Fibroblast of skin of scalp (primary cell): ENCODE measurements around the gene ERRFI1.

Source experiments
- DNase-seq: peaks from one replicate; pipeline ENCODE4 v3.0.0-alpha.2; 2013

ERRFI1 gene

GRCh38 chr1:8018492-8019228 lies 7.4 kb downstream of the ERRFI1 start:
- no peak for DNase-seq

- DNase-seq = peak; percentile 62
Observed at GRCh38 chr1:8017495-8018197, 8.5 kb downstream of the ERRFI1 start.

GRCh38 chr1:8016895-8017241 lies 9.2 kb downstream of the ERRFI1 start:
- no peak for DNase-seq

- no peak for DNase-seq
Observed at GRCh38 chr1:8016210-8016894, 9.8 kb downstream of the ERRFI1 start.

GRCh38 chr1:8015809-8016165 lies 10.3 kb downstream of the ERRFI1 start:
- DNase-seq = peak; percentile 52

GRCh38 chr1:8015036-8015808 lies 10.9 kb downstream of the ERRFI1 start:
- DNase-seq = peak; percentile 86

GRCh38 chr1:8014381-8014988 lies 11.6 kb downstream of the ERRFI1 start:
- no peak for DNase-seq

DNA sequence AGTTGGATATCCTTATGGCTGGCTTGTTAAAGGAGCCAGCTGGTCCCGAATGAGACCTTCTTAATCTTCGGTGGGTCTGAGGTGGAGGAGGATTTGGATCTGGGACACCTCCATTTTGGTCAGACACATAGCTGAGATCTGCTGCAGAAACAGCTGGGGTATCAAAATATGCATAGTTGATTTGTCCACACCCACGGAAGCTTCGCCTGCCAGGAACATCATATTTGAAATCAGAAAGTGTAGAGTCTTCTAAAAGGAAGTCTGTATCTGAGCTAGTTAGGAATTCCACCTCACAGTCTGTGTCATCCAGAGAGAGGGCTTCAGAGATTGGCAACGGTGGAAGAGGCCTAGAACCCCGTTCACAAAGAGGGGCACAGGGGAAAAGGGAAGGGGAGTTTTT lies 12.3 kb downstream of the ERRFI1 start:
- DNase-seq = no peak

- DNase-seq = no peak
Observed at GRCh38 chr1:8013399-8013798, 12.7 kb downstream of the ERRFI1 start.

- no peak for DNase-seq
Observed at GRCh38 chr1:8012955-8013354, 13.2 kb downstream of the ERRFI1 start.

DNA sequence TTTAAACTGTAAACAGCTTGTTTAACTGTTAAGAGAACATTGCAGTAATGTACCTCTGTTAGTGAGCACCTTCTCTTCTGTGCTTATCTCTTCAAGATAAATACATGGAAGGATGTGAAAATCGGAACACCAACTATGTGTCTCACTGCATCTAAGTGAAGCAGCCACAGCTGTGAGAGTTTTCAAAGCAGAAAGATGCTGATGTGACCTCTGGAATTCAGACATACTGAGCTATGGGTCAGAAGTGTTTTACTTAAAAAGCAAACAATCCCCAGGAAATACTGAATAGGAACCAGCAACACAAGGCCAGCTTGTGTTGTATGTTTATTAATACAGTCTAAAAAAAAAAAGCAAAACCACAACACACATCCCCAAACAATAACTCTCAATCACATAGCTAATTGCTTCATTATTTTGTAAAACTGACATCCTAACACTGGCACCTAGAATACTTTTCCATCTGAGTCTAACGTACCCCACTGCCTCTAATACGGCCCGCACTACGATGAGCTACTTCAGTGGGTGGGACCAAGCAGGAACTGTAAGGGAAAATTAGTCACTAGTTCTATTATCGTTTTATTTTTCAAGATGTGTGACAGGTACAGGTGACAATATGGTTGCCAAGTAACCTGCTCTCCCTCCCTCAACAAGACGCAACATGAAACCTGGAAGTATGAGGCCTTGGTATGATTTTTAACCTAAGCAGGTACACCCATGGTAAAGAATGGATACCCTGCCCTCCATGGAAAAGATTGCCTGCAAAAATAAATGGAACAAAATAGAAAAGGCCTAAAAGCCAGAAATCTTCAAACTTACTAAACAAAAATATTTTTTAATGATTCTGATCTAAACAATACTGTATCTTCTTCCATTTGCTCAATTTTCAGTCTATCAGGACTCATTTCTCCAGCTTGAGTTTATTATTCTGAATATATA lies 13.9 kb downstream of the ERRFI1 start:
- DNase-seq = no peak

- no peak for DNase-seq
Observed at GRCh38 chr1:8011016-8011415, 15.1 kb downstream of the ERRFI1 start.

DNA sequence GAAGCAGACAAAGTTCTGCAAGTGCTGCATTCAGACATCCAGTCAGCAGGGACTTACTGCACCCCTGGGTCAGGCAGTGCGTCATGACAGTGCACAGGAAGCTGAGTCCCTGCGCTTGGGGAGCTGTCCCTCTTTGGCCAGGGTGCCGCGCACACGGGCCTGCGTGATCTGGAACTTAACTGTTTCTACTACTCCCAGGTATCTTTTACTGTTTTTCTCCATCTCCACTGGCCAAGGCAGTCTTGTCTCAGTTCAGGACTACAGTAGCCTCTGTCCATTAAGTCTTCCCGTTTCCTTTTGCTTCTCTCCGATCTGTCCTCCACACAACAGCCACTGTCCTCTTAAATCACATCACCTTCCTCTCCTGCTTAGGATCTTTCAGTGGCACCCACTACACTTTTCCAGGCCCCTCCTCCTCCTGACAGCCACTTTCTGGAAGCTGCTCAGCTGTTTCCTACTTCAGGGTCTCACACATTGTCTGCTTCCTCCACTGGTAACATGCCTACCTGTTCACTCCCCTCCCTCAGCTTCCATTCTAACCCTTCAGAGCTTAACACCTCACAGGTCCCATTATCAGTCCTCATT lies 15.9 kb downstream of the ERRFI1 start:
- DNase-seq = no peak

- no peak for DNase-seq
Observed at GRCh38 chr1:8009043-8010002, 16.8 kb downstream of the ERRFI1 start.

DNA sequence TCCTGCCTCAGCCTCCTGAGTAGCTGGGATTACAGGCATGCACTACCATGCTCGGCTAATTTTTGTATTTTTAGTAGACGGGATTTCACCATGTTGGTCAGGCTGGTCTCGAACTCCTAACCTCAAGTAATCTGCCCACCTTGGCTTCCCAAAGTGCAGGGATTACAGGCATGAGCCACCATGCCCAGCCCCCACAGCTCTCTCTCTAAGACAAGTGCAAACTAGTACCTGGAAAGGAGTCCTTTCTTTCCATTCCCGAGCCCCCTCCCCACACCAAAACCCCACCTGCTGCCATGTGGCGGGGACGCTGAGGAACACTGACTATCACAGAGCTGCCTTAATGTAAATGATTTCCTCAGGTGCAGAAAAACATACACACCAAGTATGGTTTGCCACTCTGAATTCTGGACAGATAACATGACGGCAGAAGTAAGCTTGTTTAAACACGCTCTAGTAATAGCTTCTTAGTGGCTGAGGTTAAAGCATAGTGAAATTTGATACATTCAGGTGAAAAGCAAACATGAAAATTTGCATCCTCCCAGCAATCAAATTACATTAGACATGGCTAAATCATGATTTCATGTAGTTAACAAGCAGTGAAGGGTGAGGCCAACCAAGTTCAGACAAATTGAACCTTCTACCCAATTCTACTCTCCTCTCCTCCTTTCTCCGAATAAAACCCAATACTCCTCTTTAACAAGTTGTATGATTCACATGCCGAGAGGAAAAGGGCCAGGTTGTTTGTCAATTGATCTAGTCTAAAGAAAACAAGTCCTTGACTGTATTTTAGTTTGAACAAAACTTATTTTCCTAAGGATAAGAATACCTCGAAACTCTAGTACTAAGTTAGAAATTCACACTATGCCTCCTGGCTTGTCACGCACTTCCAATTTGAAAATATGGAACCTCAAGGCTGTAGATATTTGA lies 19.8 kb downstream of the ERRFI1 start:
- no peak for DNase-seq

DNA sequence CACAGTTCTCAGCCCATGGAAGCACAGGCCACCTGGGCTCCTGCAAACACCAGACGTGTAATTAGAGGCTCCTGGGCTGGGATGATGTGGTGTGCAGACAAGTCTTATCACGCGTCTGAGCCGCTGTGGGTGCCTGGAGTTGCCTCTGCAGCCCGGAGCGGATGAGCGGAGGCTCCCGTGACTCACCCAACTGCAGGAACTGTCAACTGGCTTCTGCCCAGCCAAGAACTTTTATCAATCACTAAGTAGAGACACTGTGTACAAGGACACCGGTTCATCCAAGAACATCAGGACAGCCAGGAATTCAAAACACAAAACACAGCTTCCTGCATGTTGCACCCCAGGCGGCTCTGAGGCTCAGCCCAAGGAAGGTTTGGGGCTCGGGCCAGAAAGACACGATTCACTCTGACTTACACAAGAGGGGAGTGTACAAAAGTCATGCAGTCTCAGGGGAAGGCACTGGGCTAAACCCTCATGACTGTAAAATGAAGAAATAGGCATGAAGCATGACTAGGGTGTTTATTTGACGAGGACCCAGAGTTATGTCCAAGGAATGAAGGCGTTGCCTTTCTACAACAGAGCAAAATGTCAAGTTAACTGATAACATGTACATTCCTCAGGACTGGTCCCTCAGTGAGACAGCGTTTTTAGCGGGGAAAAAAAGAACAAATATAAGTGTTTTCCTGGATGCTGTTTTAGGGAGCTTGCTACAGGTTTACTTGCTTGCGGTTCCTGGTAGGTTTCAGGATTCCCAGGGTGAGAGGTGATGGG lies 21.1 kb downstream of the ERRFI1 start:
- peak; percentile 97 for DNase-seq

DNA sequence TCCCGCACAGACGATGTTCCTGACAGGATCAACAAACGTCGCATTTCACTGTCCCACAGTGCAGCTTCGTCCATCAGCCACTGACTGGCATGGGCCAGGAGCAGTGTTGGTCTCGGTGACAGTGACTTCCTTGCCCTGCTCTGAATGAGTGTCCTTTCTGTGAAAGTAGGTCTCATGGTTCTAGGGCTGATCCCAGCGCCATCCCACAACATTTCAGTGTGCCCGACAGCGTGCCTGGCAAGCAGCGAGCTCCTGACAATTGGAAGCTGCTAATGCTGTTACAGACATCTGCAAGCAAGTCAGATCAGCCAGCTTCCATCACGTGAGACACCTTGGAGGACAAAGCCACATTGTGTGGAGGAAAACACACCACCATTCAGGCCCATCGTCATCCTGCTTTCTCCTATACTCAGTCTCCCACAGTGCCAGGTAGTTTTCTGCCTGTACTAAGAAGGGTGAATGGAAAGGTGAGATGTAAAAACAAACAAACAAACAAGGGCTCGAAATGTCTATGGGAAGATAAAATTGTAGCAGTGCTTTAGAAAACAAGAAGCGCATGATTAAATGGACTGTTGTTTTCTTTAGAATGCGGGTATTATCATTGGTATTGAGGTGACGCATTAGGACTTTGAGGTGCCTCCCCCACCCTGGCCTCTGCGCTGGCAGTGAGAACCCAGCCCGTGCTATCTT lies 21.9 kb downstream of the ERRFI1 start:
- no peak for DNase-seq
